Type B pancreatic cell (in vitro differentiated cells): Measurements from ENCODE around the gene SARS1. TPM values are rescaled to one million over a fixed set of nuclear protein-coding genes. Genes with fewer than 3 reads are reported as not detected.
A peak's percentile ranks its signal among the peaks of the same experiment; 100 is the strongest.
"Not testable (repeated sequence)": the region's sequence is repeated elsewhere in the genome, so short reads cannot be mapped to it uniquely, and the experiment has no call there.

Experiments
- DNase-seq: peaks from one replicate; pipeline ENCODE4 v3.0.0; 2021; ENCODE audit warnings: mixed read lengths; ENCODE audit not compliant: unreplicated experiment; ENCODE audit errors: extremely low spot score
- H3K27ac Mint-ChIP-seq: 2 replicates; pipeline ENCODE4 v1.8.0; 2021; ENCODE audit warnings: mild to moderate bottlenecking, mixed read lengths
- H3K27me3 Mint-ChIP-seq: 2 replicates; pipeline ENCODE4 v1.8.0; 2021; ENCODE audit warnings: mixed read lengths
- H3K36me3 Mint-ChIP-seq: 2 replicates; pipeline ENCODE4 v1.8.0; 2021; ENCODE audit warnings: mixed read lengths
- H3K4me1 Mint-ChIP-seq: one replicate; pipeline ENCODE4 v1.8.0; 2021; ENCODE audit warnings: mixed read lengths; ENCODE audit not compliant: unreplicated experiment
- H3K4me3 Mint-ChIP-seq: 2 replicates; pipeline ENCODE4 v1.8.0; 2021; ENCODE audit warnings: mild to moderate bottlenecking, mixed read lengths
- H3K9me3 Mint-ChIP-seq: 2 replicates; pipeline ENCODE4 v1.8.0; 2021; ENCODE audit warnings: mixed read lengths
- CTCF ChIP-seq: fragments of 200-600 bp; sonication (generic); conservative IDR thresholded peaks from 2 replicates; pipeline ENCODE4 v1.5.0; 2021; ENCODE audit warnings: antibody characterized with exemption, mild to moderate bottlenecking
- total RNA-seq: library from RNA; stranded (reverse); gene quantifications from 2 replicates; pipeline ENCODE4 v1.2.1, GENCODE V29; 2021; ENCODE audit warnings: low replicate concordance

Gene SARS1
- total RNA-seq, 1 donor from 2014 or later: 136 TPM

- peaks cover 3% of the 10 kb centered on the region for H3K27me3 Mint-ChIP-seq
Observed at GRCh38 chr1:109171646-109172045, 42.1 kb upstream of the SARS1 start.

GRCh38 chr1:109176349-109176748, 37.4 kb upstream of the SARS1 start:
- not testable (repeated sequence) for H3K4me1 Mint-ChIP-seq, H3K9me3 Mint-ChIP-seq, H3K27me3 Mint-ChIP-seq, H3K4me3 Mint-ChIP-seq, DNase-seq, H3K36me3 Mint-ChIP-seq
- H3K27ac Mint-ChIP-seq: peak overlapping the region; percentile 0

More at GRCh38 chr1:109171646-109172045, 42.1 kb upstream of the SARS1 start:
- Mint-ChIP-seq H3K4me3 (no peak overlapping the region), H3K27ac (no peak overlapping the region), H3K36me3 (no peaks in the 10 kb centered on the region), H3K4me1 (peaks cover 10% of the 10 kb centered on the region), H3K9me3 (no peaks in the 10 kb centered on the region)
- DNase-seq: no peak
- TF ChIP-seq CTCF: no peak

GRCh38 chr1:109180715-109181084, 33.0 kb upstream of the SARS1 start:
- H3K27ac Mint-ChIP-seq: peak overlapping the region; percentile 62

GRCh38 chr1:109181085-109181806, 32.5 kb upstream of the SARS1 start:
- Mint-ChIP-seq H3K4me1 (peaks cover 5% of the 10 kb centered on the region), H3K27me3 (no peaks in the 10 kb centered on the region), H3K36me3 (no peaks in the 10 kb centered on the region), H3K9me3 (no peaks in the 10 kb centered on the region), H3K4me3 (no peak overlapping the region), H3K27ac (peak overlapping the region; percentile 62)
- TF ChIP-seq CTCF: no peak
- DNase-seq: no peak

More at GRCh38 chr1:109180715-109181084, 33.0 kb upstream of the SARS1 start:
- H3K4me1 Mint-ChIP-seq, H3K27me3 Mint-ChIP-seq, H3K9me3 Mint-ChIP-seq, H3K4me3 Mint-ChIP-seq, DNase-seq, H3K36me3 Mint-ChIP-seq: not testable (repeated sequence)

GRCh38 chr1:109181807-109182163, 31.9 kb upstream of the SARS1 start:
- Mint-ChIP-seq H3K4me1 (peaks cover 5% of the 10 kb centered on the region), H3K36me3 (no peaks in the 10 kb centered on the region), H3K27ac (peak overlapping the region; percentile 45), H3K9me3 (no peaks in the 10 kb centered on the region), H3K4me3 (no peak overlapping the region), H3K27me3 (no peaks in the 10 kb centered on the region)
- no peak for TF ChIP-seq CTCF
- DNase-seq: no peak

GRCh38 chr1:109183058-109183738, 30.5 kb upstream of the SARS1 start:
- H3K36me3 Mint-ChIP-seq: no peaks in the 10 kb centered on the region
- H3K27me3 Mint-ChIP-seq: no peaks in the 10 kb centered on the region
- H3K9me3 Mint-ChIP-seq: no peaks in the 10 kb centered on the region
- no peak for TF ChIP-seq CTCF
- peaks cover 5% of the 10 kb centered on the region for H3K4me1 Mint-ChIP-seq
- no peak for DNase-seq
- no peak overlapping the region for H3K4me3 Mint-ChIP-seq
- H3K27ac Mint-ChIP-seq: no peak overlapping the region
